UCSD-AML1 (cell line): ENCODE measurements around the gene PHC2.

Experiments used
- DNase-seq: peaks from one replicate; lab custom pipeline; 2025; ENCODE audit not compliant: unreplicated experiment; lab: John Stamatoyannopoulos, UW

Gene PHC2

DNA sequence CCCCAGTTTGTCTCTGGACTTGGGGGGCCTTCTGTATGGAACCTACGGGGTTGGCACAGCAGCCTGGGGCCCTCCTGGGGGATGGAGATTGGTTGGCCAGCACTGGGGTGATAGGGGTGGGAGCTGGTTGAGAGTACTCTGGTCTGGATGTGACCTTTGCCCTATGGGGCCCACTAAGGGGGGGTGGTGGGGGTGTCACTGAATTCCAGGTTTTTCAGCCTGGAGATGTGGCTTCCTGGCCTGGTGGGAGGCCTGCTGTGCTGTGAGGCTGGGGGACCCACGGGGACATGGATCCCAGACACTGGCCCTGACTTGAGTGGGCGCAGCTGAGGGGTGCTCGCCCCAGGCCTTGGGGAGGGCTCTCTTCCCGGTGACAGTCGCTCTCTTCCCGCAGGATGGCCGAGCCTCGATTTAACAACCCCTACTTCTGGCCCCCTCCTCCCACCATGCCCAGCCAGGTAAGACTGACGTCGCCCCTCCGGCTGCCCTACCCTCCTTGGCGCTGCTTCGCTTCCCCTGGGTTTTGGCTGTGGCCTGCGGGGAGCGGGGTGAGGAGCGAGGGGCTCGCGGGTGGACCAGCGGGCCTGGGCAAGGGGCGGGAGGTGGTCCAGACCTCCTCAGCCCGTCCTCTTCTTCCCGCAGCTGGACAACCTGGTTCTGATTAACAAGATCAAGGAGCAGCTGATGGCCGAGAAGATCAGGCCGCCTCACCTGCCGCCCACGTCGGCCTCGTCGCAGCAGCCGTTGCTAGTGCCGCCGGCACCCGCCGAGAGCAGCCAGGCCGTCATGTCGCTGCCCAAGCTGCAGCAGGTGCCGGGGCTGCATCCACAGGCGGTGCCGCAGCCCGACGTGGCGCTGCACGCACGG is 155.0 kb downstream of the PHC2 start:
- DNase-seq: no peak

DNA sequence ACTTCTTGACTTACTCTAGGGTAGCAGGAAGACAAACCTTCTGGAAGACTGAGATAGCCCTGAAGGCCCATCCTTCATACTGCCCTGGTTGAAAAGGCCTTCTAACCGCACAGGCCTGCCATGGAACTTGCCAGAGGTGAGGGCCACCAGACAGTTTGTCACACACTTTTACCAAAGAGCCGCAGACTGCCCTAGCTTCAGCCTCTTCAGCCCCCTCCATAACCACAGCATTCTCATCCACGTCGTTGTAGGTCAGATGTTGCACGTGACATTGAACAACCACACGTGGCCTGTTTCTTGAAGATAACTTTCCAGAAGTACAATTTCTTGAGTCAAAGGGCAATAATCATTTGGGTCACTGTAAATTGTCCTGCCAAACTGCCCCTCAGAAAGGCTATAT is 155.7 kb downstream of the PHC2 start:
- no peak for DNase-seq

DNA sequence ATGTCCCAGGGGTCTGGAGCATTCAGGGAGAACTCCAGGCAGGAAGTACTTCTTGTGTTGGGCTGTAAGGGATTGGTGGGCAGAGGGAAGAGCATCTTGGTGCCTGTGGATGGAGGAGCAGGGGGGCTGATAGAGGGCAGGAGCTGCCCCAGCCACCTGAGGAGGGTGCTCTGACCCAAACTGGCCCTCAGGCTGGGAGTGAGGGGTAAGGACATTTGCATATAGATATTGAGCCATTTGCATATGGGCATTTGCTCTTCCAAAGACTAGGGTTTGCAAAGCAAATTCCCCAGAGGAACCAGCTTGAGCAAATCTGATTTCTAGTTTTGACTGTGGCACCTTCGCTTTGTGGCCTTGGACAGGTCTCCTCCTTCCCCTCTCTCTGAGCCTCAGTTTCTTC is 156.4 kb downstream of the PHC2 start:
- DNase-seq: no peak

DNA sequence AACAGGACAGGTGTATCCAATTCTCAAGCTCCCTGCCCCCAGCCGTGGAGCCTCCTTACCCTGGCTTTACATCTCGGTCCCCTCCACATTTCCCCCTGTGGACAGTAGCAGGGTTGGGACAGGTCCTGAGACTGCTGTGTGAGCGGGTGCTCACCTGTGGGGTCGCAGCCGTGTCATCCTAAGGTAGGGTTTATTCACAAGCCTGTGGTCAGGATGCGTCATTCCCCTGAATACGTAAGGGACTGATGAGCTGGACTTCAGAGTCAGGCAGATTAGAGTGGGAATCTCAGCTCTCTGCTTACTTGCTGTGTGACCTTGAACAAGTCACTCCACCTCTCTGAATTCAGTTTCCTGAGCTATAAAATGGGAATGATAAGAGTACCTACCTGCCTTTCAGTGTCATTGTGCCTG is 156.9 kb downstream of the PHC2 start:
- no peak for DNase-seq
